UCSD-AML1 (cell line): ENCODE data around the gene NKX2-3.

Experiments
- DNase-seq: peaks from one replicate; lab custom pipeline; 2025; ENCODE audit not compliant: unreplicated experiment; lab: John Stamatoyannopoulos, UW

Gene NKX2-3

DNA sequence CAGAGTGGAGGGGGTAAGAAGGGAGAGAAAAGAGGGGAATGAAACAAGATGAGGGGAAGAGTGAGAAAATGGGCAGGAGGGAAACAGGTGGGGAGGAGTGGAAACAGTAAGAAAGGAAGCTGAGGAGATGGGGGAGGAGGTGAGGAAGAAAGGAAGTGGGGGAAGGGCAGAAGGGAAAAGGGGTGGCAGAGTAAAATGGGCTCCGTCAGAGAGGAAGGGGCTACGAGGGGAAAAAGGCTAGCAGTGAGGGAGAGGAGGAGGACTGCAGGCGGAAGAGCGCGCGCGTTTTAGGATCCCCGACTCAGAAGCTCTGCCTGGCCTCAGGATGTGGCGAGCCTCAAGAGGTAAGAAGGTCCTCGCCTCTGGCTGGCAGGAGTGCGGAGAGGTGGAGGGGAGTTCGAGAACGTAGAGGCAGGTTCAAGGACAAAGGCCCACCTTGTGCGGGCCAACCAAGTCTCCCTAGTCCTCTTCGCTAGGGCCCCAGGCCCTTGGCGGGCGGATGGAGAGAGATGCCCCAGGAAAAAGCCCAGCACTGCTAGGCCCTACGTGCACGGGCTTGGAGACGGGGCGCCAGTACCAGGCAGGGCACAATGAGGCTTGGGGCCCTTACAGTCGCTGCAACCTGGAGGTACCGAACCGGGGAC lies 5.8 kb upstream of the NKX2-3 start:
- no peak for DNase-seq

DNA sequence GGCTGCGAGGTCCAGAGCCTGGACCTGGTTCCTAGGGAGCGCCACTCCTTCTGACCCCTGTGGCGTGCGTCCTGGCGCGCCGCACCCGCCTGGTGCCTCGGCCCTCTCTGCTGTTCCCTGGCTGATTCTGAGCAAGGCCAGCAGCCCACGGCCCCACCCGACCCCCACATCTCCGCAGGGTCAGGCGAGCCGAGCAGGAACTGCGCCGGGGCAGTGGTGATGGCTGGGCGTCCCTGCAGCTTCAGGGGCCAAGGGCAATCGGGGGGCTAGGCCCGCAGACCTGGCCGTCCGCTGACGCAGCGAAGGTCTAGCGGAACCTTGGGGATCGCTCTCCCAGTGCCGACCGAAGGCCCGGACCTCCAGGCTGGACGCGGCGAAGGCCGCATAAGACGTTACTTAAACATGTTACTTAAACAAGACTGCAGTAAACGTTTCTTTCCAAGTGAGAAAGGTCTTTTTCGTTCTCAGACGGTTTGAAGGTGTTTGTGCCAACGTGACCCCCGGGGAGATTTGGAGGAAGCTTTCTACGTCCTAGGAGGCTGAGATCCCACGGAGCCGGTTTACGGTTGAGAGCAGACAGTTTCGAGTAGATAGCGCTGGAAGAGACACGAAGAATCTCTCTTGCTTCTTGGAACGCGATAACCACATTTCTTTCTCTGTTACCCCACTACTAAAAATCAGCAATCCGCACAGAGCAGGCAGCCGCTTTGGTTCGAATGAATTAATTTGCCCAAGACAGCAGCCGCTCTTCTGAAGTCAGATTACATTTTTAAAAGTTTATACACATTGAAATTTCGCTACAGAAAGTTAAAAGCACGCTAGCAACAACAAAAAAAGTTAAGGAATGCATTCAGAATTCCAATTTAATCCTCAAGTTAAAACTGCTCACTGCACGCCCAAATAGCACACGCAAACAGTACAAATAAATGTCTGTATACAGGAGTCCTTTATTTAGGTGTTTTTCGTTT lies 4.9 kb upstream of the NKX2-3 start:
- no peak for DNase-seq

DNA sequence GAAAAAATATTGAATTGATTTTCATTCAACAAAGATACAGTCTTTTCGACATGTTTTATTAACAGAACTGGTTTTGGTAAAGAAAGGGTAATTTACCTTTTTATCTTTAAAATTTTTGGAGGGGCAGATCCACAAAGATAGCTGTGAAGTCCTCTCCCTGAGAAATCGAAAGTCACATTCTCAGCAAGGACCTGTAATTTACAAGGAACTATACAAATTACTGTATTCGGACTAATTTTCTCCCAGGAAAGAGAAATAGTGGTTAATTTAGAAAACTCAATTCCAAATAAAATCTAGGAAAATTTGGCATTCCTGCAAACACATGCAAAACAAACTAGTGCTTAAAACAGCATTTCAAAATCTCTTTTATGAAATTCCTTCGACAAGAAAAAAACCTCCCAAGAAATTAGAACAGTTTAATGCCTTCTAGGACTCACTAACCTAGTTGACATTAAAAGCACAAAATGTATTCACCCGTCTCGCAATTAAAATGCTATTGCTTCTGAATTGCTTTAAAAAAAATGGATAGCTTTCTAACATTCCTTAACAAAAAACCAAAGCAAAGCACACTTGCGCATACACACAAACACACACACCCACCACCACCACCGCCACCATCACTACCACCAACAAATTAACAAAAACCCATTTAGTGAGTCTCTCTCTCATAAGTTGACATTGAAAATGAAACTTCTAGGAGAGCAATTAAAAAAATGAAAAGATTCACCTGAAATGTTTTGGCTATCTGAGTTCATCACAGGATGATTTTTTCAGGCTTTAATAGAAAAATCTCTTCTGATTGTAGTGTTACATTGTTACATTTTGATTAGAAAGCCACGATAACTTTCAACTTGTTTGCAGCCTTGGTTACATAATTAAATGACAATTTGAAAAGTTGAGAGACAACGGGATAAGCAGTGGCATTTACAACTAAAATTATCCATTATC lies 4.0 kb upstream of the NKX2-3 start:
- no peak for DNase-seq

DNA sequence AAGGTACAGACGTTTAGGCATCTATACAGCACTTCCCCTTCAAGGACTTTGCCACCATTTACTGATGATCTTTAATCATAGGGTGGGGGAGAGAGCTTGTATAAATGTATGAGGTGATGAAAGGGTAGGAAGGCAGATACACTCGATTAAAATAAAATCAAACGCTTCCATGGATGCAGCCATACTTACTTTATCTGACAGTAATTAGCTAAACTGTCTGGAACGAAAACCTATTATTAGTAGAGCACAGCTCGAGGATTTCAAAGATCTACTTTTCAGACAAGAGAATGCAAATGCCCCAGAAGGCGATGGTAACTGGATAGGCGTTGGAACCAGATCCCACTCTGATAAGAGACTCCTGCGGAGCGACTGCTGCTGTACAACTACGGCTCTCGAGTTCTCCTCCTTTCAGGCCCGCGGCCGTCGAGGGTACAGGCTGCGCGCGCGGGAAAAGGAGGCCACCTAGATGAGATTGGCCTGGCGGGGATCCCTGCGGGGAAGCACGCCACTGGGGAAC lies 3.1 kb upstream of the NKX2-3 start:
- no peak for DNase-seq

DNA sequence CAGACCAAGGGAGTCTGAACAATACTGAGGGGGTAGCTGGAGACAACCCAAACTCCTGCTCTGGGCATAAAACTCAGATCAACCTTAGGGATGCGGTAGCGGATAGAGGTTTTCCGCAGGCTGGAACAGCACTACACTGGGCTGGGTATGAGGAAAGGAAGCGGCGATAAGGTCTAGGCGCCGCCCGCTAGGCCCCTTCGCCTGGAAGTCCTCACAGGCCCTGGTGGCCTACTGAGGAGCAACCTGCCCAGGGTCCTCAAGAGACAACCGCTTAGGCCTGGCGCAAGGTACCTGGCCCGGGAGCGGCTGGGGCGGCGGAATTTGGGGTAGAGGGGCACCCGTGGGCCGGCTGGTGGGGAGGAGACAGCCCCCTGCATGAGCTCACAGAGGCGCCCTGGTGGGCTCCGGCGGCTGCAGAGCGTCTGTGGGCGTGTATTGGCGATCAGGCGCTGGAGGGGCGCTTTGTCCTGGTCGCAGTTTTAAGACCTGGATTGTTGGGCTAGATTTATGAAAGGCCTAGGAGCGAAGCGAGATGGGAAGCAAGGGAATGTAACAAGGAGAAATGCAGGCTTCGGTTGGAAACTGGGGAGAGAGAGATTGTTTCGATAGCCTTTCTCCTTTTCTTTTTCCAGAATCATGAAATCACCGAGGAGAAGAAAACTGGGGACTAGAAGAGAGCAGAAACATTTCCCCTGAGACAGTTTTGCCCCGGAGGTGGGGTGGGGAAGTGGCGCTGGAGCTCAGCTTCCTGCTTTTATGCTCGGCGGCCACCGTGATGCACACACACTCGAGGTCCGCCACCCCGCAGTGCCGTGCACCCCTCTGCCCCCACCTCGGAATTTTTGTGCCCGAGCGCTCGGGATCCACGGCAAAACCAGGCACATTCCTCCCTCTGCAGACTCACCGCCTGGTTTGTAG lies 2.4 kb upstream of the NKX2-3 start:
- DNase-seq: no peak

DNA sequence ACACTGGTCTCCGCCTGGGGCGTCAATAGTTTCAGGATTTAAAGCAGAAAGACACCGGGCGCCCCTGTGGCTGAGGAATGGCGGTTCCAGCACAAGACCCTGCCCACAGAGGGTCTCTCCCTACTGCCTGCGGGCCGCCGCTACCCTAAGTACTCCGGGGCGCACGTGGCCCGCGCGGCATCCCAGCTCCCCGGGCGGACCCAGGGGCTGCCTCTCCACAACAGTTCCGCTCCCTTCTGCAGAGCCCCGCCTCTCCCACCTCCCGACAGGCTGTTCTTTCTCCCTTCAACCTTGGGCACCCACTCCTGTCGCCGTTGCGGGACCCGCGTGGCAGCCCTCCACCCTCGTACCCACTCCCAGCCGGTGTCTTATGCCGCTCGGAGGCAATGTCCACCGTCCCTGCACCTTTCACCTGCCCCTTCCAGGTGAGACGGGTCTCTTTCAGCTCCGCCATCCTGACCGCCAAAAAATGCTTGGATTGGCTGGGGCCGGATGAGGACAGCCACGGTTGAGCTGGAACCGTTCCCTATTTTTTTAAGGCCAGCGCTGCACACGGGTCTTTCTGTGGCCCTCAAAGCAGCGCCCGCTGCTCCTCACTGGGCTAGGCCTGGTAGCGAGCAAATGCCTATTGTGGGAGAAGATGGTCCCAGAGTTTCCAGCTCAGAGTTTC lies 1.6 kb upstream of the NKX2-3 start:
- DNase-seq: no peak

DNA sequence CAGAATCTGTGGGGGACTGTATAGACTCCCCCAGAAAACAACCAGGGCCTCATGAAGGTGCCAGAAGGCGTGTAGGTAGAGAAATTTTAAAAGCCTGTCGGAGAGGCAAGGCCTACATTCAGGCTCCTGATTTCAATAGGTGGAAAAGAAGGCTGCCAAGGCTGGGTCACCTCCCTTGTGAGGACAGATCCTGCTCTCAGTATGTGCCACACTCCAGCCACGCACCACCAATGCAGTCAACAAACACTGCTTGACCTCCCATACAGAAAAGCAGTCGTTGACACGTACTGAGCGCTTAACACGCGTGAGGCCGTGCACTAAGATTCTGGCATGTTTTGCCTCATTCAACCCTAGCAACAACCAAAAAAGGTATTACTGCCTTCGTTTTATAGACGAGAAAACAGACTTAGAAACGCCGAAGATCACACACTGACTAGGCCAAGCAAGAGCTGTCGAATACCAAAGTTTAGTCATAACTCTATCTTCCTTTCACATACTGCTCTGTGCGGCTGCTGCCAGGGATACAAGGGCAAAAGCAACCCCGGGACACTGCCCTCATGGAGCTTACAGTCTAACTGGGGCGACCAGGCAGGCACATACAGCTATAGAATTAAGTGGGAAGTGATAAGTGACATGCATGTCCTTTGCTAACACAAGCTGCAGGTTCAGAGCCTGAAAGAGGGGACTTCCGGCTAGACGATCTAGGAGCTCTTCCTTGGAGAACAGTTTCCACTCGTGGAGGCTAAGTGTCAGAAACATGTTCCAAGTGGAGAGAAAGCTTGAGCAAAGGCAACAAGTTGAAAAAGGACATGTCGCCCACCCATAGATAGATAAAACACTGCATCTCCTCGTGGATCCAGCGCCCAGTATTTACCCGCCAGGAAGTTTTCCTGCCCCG lies 797 bp upstream of the NKX2-3 start:
- DNase-seq: no peak

DNA sequence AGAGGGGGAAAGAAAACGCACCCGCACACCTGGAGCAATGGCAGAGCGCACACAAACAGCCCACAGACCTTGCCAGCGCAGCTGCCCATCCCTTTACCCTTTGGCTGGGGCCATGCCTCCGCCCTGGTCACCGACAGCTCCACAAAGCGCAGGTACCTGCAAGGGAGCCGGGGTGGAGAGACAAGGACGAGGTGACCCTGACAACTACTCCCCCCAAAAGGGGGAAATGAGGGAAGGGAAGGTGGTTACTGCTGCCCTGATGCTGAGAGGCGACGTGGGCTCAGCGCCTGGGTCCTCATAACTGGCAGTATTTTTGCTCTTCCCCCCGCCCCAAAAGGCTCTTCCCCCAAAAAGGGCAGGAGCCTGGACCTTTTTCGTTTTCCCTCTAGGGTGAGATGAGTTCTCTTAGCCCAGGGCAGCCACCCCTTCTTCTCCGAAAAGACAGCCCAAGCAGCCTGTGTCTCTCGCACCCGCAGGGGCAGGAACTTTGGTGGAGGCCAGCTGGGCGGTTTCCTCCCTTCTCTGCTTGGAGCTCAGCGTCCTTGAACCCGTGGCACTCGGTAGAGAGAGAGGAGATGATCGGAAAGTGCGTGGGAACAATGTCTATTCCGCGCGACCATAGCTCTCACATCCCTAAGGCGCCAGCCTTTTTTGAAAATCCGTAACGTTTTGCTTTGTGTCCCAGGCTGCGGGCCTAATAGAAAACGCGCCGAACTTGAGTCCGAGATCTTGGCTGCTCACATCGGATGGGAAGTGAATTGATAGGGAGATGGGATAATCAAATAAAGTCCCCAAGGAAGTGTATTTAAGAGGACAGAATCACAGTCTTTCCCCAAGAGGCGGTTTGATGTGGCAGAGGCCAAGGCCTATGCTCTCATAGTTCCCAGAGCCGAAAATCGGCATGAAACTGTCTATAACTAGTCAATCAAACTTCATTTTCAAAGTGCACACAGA lies 1.0 kb downstream of the NKX2-3 start:
- DNase-seq: no peak

DNA sequence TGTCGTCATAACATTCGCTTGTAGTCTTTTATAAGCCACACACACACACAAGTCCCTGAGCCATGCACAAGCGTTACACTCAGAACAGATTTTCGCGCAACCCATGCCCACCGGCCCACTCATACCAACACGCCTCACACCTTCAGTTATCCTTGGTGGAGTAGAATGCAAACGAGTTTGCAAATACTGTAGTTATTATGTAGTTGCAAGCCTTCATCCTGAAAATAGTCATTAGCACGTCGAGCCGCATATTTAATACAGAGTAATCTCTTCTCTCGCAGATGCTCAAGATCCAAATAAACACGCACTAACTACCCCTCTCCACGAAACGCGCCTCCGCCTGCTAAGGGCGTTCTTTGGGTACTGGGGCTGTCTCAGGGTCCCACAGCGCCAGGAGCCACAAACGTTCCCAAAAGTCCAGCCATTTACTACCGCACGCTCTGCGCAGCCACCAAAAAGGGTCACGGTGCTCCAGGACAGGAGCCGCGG lies 1.8 kb downstream of the NKX2-3 start:
- DNase-seq: no peak

DNA sequence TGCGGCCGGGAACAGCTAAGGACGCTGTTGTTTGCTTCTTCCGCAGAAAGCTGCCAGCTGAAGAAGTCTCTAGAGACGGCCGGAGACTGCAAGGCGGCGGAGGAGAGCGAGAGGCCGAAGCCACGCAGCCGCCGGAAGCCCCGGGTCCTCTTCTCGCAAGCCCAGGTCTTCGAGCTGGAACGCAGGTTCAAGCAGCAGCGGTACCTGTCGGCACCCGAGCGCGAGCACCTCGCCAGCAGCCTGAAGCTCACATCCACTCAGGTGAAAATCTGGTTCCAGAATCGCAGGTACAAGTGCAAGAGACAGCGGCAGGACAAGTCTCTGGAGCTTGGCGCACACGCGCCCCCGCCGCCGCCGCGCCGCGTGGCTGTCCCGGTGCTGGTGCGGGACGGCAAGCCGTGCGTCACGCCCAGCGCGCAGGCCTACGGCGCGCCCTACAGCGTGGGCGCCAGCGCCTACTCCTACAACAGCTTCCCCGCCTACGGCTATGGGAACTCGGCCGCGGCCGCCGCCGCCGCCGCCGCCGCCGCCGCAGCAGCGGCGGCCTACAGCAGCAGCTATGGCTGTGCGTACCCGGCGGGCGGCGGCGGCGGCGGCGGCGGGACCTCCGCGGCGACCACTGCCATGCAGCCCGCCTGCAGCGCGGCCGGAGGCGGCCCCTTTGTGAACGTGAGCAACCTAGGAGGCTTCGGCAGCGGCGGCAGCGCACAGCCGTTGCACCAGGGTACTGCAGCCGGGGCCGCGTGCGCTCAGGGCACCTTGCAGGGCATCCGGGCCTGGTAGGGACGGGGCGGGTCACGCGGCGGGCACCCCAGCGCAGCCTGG lies 2.4 kb downstream of the NKX2-3 start:
- DNase-seq: no peak

DNA sequence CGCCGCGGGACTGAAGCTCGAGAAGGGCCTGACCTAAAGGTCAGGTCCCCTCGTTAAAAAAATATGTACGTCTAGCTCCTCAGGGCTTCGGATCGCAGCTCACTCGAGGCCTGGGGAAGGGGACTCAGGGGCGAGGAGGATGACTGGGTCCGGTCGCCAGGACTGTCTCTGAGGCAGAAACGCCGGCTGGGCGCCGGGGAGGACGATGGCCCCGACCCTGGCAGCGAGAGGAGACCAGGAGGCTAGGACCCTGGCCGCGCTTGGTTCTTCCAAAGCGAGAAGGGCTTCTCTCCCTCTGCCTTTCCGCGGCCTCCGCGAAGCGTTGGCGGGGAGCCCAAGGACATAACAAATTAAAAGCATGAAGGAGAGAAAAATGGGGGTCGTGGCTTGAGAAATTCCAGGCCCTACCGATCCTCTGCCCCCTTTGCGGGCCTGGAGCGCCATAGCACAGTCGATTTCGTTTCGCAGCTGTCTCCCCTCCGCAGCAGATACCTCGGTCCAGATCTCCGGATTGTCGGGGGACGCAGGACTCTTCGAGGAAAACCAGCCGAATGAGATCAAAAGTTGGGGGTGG lies 3.1 kb downstream of the NKX2-3 start:
- no peak for DNase-seq

DNA sequence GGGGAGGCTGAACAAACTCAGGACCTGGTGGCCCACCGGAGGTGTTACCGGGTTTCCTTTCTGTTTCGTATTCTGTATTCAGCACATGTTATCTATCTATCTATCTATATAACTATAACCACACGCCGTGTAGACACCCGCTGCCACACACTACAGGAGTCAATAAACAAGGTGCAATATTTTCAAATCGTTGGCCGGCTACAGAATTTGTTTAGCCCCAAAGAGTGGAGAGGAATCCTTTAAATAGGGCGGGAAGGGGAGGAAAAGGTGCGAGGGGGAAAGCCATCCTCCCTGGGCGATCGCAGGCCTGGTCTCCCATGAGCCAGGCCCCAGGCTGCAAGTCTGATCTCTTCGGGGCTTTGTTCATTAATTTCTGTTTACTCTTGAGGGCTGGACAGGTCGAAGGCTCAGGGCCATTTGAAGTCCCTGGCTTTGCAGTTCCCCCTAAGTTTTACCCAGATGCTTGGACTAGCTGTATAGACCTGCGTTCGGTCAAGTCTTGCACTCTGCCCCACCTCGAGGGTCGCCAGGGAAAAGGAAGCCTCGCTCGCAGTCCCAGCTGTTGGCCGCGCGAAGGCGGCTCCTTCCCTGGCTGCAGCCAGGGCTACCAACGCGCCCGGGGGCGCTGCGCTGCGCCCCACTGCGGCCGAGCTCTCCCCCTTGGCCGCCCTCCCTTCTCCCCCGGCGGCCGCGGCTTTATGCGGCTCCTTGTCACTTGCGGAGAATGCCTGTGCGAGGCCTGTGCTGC lies 3.8 kb downstream of the NKX2-3 start:
- DNase-seq: no peak

DNA sequence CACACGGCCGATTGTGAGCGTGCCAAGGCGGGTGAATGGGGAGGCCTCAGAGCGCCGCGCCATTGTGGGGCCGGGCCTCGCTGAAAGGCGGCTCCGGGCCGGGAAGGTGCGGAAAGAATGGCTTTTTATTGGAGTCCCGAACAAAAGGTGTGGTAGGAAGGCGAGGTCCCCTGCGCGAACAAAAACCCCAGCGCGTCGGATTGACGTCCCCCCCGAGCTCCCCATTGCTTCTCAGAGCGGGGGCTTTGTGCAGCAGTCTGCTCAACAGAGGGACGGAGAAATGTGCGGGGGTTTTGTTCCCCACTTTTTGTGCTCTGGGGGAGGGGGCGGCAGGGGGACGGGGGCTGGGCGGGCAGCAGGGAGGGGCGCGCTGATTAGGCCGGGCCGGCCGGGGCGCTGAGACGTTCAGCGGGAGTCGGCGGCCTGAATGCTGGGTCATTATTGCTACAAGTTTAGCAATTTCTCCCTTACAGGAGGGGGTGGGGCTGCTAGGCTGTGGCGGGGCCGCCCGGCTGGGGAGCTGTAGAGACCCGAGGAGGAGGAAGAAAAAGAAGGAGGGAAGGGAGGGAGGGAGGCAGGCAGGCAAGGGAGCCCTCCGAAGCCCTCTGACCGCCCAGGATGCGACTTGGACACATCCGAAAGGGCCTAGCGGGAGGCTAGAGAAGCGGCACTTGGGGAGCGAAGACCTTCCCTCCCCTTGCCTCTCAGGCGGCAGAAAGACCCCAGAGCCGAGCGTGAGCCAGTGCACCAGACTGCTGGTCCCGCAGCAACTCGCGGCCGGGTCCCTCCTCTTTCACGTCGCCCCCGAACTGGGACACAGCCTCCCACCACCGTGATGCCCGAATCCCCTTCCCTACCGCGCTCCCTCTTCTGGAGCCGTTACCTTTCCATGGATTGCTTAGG lies 4.6 kb downstream of the NKX2-3 start:
- no peak for DNase-seq
